Glutamatergic neuron (in vitro differentiated cells): Measurements from ENCODE around the gene FRRS1. TPM values are rescaled to one million over a fixed set of nuclear protein-coding genes. Genes with fewer than 3 reads are reported as not detected.

Experiments
- DNase-seq: peaks from one replicate; pipeline ENCODE4 v3.0.0; 2022
- H3K27ac Mint-ChIP-seq: one replicate; pipeline ENCODE4 v1.8.0; 2020; ENCODE audit warnings: mild to moderate bottlenecking, mixed read lengths, inconsistent platforms; ENCODE audit not compliant: unreplicated experiment
- H3K27me3 Mint-ChIP-seq: one replicate; pipeline ENCODE4 v1.8.0; 2020; ENCODE audit warnings: mild to moderate bottlenecking, moderate library complexity, mixed read lengths, inconsistent platforms; ENCODE audit not compliant: unreplicated experiment
- H3K36me3 Mint-ChIP-seq: one replicate; pipeline ENCODE4 v1.8.0; 2020; ENCODE audit warnings: mild to moderate bottlenecking, mixed read lengths, inconsistent platforms; ENCODE audit not compliant: unreplicated experiment
- H3K4me1 Mint-ChIP-seq: one replicate; pipeline ENCODE4 v1.8.0; 2020; ENCODE audit warnings: mild to moderate bottlenecking, low read depth, mixed read lengths, inconsistent platforms; ENCODE audit not compliant: unreplicated experiment
- H3K4me3 Mint-ChIP-seq: one replicate; pipeline ENCODE4 v1.8.0; 2020; ENCODE audit warnings: mild to moderate bottlenecking, mixed read lengths, inconsistent platforms; ENCODE audit not compliant: unreplicated experiment
- H3K9me3 Mint-ChIP-seq: one replicate; pipeline ENCODE4 v1.8.0; 2020; ENCODE audit warnings: mild to moderate bottlenecking, moderate library complexity, mixed read lengths, inconsistent platforms; ENCODE audit not compliant: unreplicated experiment
- CTCF ChIP-seq: fragments of 200-600 bp; sonication (generic); IDR thresholded peaks from one replicate; pipeline ENCODE4 v1.5.0; 2021; ENCODE audit not compliant: partially characterized antibody, unreplicated experiment
- total RNA-seq: library from RNA; stranded (reverse); fragmentation: NEBNext Ultra II Directional; extraction: Animal tissue kit (Norgen Biotek cat#: 25700); gene quantifications from one replicate; pipeline ENCODE4 v1.2.1, GENCODE V29; 2021; ENCODE audit not compliant: unreplicated experiment

FRRS1 gene
- total RNA-seq, 1 donor from 2014 or later = 1.3 TPM

- Mint-ChIP-seq H3K36me3 (peaks cover 3% of the 10 kb centered on the region), H3K9me3 (no peaks in the 10 kb centered on the region), H3K27me3 (no peaks in the 10 kb centered on the region), H3K27ac (no peak overlapping the region), H3K4me1 (no peaks in the 10 kb centered on the region), H3K4me3 (no peak overlapping the region)
- TF ChIP-seq CTCF = no peak
- DNase-seq = no peak
These were observed 20.5 kb upstream of the FRRS1 start for GRCh38 chr1:99786751-99787501.

- H3K36me3 Mint-ChIP-seq = peaks cover 3% of the 10 kb centered on the region
- no peaks in the 10 kb centered on the region for H3K9me3 Mint-ChIP-seq
- H3K27ac Mint-ChIP-seq = no peak overlapping the region
- H3K4me3 Mint-ChIP-seq = no peak overlapping the region
- H3K27me3 Mint-ChIP-seq = no peaks in the 10 kb centered on the region
- TF ChIP-seq CTCF = no peak
- no peaks in the 10 kb centered on the region for H3K4me1 Mint-ChIP-seq
- DNase-seq = no peak
These were observed 18.4 kb upstream of the FRRS1 start for GRCh38 chr1:99784809-99785255.

- no peak overlapping the region for H3K27ac Mint-ChIP-seq
- H3K4me1 Mint-ChIP-seq = no peaks in the 10 kb centered on the region
- TF ChIP-seq CTCF = no peak
These were observed 17.7 kb upstream of the FRRS1 start for GRCh38 chr1:99784143-99784542.

GRCh38 chr1:99782920-99783319 is 16.5 kb upstream of the FRRS1 start:
- Mint-ChIP-seq H3K36me3 (no peaks in the 10 kb centered on the region), H3K4me3 (no peak overlapping the region), H3K27ac (no peak overlapping the region), H3K9me3 (no peaks in the 10 kb centered on the region), H3K27me3 (no peaks in the 10 kb centered on the region), H3K4me1 (no peaks in the 10 kb centered on the region)
- no peak for TF ChIP-seq CTCF
- DNase-seq = no peak

More at GRCh38 chr1:99784143-99784542, 17.7 kb upstream of the FRRS1 start:
- H3K4me3 Mint-ChIP-seq = no peak overlapping the region
- H3K9me3 Mint-ChIP-seq = no peaks in the 10 kb centered on the region
- DNase-seq = no peak
- peaks cover 3% of the 10 kb centered on the region for H3K36me3 Mint-ChIP-seq
- H3K27me3 Mint-ChIP-seq = no peaks in the 10 kb centered on the region

- no peaks in the 10 kb centered on the region for H3K4me1 Mint-ChIP-seq
- H3K27ac Mint-ChIP-seq = no peak overlapping the region
- no peaks in the 10 kb centered on the region for H3K36me3 Mint-ChIP-seq
- no peaks in the 10 kb centered on the region for H3K27me3 Mint-ChIP-seq
- no peak for TF ChIP-seq CTCF
- no peaks in the 10 kb centered on the region for H3K9me3 Mint-ChIP-seq
- no peak overlapping the region for H3K4me3 Mint-ChIP-seq
- DNase-seq = no peak
These were observed 16.0 kb upstream of the FRRS1 start for GRCh38 chr1:99782397-99782796.
